KOPT-K1 (cell line): ENCODE results near the gene ZNF771.
A peak's percentile ranks its signal among the peaks of the same experiment; 100 is the strongest.
"Not testable (repeated sequence)": the region's sequence is repeated elsewhere in the genome, so short reads cannot be mapped to it uniquely, and the experiment has no call there.

Source experiments
- H3K27ac ChIP-seq: fragments of 200-600 bp; sonication (generic); 2 replicates; pipeline ENCODE4 v1.5.1; 2016; ENCODE audit warnings: antibody characterized with exemption, mild to moderate bottlenecking, low read depth, low read length; ENCODE audit not compliant: poor library complexity, severe bottlenecking
- H3K36me3 ChIP-seq: fragments of 200-600 bp; sonication (generic); 2 replicates; pipeline ENCODE4 v1.5.1; 2017; ENCODE audit warnings: antibody characterized with exemption, mild to moderate bottlenecking, low read length, moderate library complexity; ENCODE audit not compliant: insufficient read depth
- H3K9me3 ChIP-seq: fragments of 200-600 bp; sonication (generic); 2 replicates; pipeline ENCODE4 v1.5.1; 2017; ENCODE audit warnings: antibody characterized with exemption, low read length, mild to moderate bottlenecking; ENCODE audit not compliant: insufficient read depth, poor library complexity, severe bottlenecking

ZNF771 gene

GRCh38 chr16:30452709-30453580 lies 45.5 kb downstream of the ZNF771 start:
- H3K36me3 ChIP-seq, H3K9me3 ChIP-seq, H3K27ac ChIP-seq: not testable (repeated sequence)

GRCh38 chr16:30456302-30456701 lies 48.9 kb downstream of the ZNF771 start:
- Histone ChIP-seq H3K27ac (no peak overlapping the region), H3K36me3 (no peaks in the 10 kb centered on the region)

GRCh38 chr16:30457256-30457655 lies 49.9 kb downstream of the ZNF771 start:
- Histone ChIP-seq H3K9me3 (no peaks in the 10 kb centered on the region), H3K36me3 (no peaks in the 10 kb centered on the region), H3K27ac (no peak overlapping the region)

More at GRCh38 chr16:30456302-30456701, 48.9 kb downstream of the ZNF771 start:
- H3K9me3 ChIP-seq: no peaks in the 10 kb centered on the region

- H3K27ac ChIP-seq: peak overlapping the region; percentile 74
- H3K36me3 ChIP-seq: no peaks in the 10 kb centered on the region
- H3K9me3 ChIP-seq: no peaks in the 10 kb centered on the region
Observed at GRCh38 chr16:30457743-30458560, 50.5 kb downstream of the ZNF771 start.

- no peaks in the 10 kb centered on the region for H3K9me3 ChIP-seq
- H3K27ac ChIP-seq: peak overlapping the region; percentile 74
- no peaks in the 10 kb centered on the region for H3K36me3 ChIP-seq
Observed at GRCh38 chr16:30458561-30459394, 51.4 kb downstream of the ZNF771 start.

GRCh38 chr16:30459456-30459855 lies 52.0 kb downstream of the ZNF771 start:
- H3K27ac ChIP-seq: peak overlapping the region; percentile 74
- no peaks in the 10 kb centered on the region for H3K9me3 ChIP-seq
- H3K36me3 ChIP-seq: no peaks in the 10 kb centered on the region

- H3K9me3 ChIP-seq, H3K27ac ChIP-seq, H3K36me3 ChIP-seq: not testable (repeated sequence)
Observed at GRCh38 chr16:30461426-30461825, 54.0 kb downstream of the ZNF771 start.

GRCh38 chr16:30464078-30464477 lies 56.7 kb downstream of the ZNF771 start:
- Histone ChIP-seq H3K9me3 (no peaks in the 10 kb centered on the region), H3K36me3 (no peaks in the 10 kb centered on the region), H3K27ac (no peak overlapping the region)
